PFSK-1 (cell line): Measurements from ENCODE around the gene RPP30.

ENCODE experiments used
- POLR2AphosphoS5 ChIP-seq: IDR thresholded peaks from 2 replicates; pipeline ENCODE4 v1.6.1; 2012; ENCODE audit warnings: low read depth, mild to moderate bottlenecking, control low read depth, low read length, moderate library complexity
- SIN3A ChIP-seq: IDR thresholded peaks from 2 replicates; pipeline ENCODE4 v1.6.1; 2012; ENCODE audit warnings: mild to moderate bottlenecking, low read length, moderate library complexity, borderline replicate concordance; ENCODE audit not compliant: insufficient read depth

DNA sequence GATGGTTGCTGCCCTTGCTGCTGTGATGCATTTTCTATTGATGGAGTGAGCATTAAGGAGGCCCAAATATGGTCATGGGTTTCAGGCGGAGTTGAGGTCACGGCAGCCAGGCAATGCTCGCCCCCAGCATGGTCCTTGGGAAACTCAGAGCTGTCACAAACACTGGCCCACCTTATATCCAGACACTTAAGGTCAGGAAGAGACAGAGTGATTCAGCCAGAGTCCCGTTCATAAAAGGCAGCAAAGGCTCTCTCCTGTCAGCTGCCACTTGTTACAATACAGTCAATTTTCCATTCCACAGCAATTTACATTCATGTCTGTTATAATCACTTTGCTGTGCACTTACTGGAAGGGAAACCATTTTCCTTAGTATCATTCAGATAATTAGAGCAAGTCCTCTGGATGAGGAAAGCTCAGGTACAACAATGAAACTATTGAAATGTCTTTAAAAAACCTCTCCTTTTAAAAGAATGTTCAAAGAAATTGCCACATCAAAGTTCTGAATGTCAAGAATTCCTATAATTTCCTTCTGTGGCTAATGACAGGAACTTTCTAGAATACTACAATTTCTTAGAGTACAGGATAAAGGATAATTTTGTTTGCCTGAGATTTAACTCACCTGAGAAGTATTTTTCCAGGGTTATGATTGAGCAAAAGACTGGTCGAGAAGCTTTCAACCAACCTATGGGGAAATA, 64.0 kb downstream of the RPP30 start:
- TF ChIP-seq POLR2AphosphoS5 = no peak
- TF ChIP-seq SIN3A = no peak
